C4-2B (cell line): Measurements from ENCODE around the gene PCDH9.

Source experiments
- CTCF ChIP-seq: fragments of 450-650 bp; conservative IDR thresholded peaks from 2 replicates; pipeline ENCODE4 v1.5.1; 2017; ENCODE audit warnings: mild to moderate bottlenecking
- ZFX ChIP-seq: fragments of 450-650 bp; IDR thresholded peaks from 2 replicates; pipeline ENCODE4 v1.6.1; 2017

GRCh38 chr13:66536746-66537145 lies 693.4 kb downstream of the PCDH9 start:
- TF ChIP-seq CTCF, result no peak
- TF ChIP-seq ZFX, result no peak
